Hematopoietic multipotent progenitor cell treated with erythropoietin and hydrocortisone succinate and interleukin-3 and kit ligand, for 8 days (in vitro differentiated cells): ENCODE results near the gene PAF1.
A peak's percentile ranks its signal among the peaks of the same experiment; 100 is the strongest.

Source experiments
- DNase-seq: peaks from one replicate; pipeline ENCODE4 v3.0.0-alpha.2; 2015

The PAF1 gene

DNA sequence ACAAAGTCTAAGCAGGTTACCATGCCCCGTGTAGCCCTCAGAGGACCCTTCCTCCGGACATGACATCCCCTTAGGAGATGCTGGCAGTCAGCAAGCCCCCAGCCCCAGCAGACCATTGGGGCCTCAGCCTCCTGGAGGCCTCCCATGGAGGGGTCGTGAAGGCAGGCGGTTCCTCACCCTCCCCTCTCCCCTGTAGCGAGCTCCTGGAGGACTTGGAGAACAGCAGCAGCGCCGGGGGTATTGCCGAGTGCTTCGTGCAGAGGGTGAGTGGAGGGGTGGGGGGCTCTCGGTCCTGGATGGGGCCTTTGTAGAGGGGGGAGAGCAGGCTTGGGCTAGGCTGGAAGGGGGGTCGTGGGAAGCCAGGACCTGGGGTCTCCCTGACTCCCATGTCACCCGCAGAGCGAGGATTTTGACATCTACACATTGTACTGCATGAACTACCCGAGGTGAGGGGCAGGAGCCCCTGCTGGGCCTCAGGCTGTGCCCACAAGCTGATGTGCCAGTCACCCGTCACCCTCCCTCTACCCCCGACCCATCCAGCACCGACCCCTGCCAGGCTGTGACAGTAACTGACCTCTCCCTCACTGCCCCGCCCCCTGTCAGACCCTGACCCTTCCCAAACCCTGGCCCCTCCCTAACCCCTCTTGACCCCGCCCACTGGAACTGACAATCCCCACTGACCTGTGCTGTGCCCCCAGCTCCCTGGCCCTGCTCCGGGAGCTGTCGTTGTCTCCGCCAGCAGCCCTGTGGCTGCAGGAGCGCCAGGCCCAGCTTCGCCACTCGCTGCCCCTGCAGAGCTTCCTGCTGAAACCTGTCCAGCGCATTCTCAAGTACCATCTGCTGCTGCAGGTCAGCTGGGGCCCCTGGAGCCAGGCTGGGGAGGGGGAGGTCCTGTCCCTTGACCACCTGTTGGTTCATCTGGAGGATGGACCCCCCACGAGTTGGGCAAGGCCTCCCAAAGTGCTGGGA lies 25.5 kb upstream of the PAF1 start:
- DNase-seq: no peak

DNA sequence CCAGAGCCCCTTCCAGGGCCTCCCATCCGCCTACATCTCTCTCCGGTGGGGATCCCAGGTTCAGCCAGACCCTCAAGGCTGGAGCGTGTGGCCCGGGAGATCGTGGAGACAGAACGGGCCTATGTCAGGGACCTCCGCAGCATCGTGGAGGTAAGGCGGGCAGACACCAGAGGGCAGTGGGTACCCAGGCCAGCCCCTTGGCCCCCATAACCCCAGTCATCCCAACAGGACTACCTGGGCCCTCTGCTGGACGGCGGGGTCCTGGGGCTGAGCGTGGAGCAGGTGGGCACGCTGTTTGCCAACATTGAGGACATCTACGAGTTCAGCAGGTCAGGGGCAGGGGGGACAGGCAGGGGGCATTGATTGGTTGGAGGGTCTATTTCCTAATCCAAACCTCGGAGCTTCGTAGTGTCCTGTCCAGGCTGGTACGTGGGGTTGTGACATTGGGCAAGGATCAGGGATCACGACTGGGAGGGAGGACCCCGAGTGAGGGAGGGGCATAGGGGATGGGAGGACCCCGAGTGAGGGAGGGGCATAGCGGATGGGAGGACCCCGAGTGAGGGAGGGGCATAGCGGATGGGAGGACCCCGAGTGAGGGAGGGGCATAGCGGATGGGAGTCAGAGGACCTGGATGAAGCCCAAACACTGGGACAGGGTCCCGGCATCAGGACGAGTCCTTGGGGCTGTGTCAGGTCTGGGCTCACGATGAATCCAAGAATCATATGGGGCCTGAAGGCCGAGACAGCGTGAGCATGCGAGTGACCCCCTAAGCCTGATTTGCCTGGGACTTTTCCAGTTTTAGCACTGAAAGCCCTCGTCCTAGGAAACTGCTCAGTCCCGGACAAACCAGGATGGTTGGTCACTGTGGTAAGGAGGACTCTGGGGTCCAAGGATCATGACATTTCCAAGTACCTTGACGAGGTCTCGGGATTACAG lies 24.5 kb upstream of the PAF1 start:
- no peak for DNase-seq

DNA sequence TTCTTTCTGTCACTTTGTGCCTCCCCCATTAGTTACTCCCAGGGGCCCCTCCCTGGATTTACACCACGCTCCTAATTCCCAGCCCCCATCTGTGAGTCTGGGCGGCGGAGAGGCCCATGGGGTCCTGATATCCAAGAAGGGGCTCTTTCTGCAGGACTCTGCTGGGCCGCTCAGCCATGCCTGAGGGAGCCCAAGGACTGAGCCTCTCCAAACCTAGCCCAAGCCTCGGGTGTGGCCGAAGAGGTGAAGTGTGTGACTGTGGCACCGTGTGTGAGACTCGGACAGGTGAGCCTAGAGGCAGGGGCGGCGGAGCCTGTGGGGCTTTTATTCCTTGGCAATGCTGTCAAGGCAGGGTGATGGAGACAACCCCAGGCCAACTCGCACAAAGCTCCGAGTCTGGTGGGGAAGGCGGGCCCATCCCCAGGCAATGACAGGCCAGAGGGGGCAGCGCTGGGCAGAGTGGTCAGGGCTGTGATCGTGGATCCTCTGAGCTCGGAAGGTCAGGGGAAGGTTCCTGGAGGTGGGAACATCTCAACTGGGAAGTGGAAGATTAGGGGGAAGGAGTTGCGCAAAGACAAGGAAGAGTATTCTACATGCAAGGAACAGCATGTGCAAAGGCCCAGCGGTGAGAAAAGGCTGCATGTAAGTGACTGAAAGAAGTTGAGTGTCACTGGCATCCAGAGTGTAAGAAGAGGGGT lies 23.2 kb upstream of the PAF1 start:
- no peak for DNase-seq

DNA sequence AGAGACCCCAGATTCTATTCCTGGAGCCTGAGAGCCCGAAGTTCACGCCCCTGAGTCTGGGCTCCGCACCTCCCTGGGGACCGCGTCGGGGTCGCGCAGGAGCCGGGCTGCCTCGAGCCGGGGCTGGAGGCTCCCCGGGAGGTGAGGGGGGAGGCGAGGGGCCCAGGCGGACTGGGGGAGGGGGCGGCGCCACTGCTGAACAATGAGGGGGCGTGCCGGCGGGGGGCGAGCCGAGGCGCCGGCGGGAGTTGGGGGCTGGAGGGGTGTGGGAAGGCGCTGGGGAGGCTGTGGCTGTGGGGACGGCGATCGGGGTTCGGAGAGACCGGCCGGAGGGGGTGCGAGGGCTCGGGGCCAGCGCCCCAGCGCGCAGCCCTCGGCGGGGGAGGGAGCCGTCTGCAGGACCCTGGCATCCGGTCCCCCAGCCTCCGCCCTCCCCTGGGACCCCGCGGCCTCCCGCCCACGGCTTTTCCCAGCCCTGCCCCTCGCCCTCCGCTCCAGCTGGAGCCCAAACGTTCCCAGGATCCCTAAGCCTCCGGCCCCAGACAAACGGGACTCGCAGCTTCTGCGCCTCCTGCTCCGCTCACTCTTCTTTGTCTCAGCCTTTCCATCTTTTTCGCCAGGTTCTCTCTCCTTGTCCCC lies 22.5 kb upstream of the PAF1 start:
- no peak for DNase-seq

DNA sequence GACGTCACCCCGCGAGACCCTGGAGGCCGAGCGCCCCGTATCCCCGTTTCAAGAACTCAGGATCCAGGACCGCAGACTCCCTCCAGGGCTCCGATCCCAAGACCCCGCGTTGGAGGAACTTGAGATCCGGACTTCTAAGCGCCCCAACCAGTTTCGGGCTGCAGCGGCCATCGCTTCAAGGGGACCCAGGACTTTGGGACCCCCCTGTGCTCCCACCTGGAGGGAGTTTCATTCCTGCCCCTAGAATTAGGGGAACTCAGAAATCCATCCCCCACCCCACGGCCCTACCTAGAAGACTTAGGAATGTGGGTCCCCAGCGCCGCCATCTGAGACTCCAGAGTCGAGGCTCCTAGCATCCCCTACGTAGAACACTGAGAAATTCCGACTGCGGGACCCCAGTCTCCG lies 22.0 kb upstream of the PAF1 start:
- no peak for DNase-seq

DNA sequence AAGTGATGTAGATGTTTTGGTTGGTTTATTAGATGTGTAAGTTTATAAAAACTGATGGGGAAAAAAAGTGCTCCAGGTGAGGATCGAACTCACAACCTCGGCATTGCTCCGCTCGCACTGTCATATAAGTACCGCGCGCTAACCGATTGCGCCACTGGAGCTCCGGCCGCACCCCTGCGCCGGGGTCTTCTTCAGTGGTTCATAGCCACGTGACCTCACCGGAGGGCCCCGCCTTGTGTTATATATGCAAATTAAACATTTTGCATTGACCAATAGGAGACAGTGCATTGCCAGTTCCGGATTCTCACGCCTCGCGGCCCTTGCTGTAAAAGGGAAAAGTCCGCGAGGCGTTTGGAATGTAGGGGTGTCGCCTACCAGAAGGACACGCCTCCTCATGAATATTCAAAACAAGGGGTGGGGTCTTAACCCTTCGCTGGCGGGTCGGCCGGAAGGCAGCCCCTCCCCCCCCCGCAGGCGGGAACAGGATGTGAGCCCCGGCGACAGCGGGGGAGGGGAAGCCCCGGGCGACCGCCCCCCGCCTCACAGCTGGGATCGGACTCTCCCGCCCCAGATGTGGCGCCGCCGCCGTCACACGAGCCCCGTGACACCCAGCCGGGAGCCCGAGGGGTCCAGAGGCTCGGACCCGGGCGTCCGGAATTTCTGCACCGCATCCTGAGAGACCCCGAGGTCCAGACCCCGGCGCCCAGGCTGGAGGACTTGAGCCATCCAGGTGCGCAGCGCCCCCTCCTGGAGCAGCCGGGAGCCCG lies 21.4 kb upstream of the PAF1 start, which contains the start of gene PLEKHG2:
Gene PLEKHG2 (plus strand): TSS at position 570 of the 767 bp plus-strand sequence. CDS start 1,418 bp downstream, outside the sequence.
- peak; percentile 99 for DNase-seq

DNA sequence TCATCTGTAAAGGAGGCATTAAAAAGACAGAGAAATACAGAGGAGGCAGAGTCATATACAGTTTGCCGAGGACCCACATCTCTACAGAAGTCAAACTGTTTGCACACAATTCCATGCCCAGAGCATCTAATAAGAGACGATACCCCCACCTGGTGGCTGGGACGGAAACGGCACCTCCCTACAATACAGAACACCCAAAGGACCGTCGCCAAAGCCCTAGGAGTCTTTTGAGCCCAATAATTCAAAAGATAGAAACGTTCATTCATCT lies 20.9 kb upstream of the PAF1 start:
- DNase-seq: peak; percentile 95

DNA sequence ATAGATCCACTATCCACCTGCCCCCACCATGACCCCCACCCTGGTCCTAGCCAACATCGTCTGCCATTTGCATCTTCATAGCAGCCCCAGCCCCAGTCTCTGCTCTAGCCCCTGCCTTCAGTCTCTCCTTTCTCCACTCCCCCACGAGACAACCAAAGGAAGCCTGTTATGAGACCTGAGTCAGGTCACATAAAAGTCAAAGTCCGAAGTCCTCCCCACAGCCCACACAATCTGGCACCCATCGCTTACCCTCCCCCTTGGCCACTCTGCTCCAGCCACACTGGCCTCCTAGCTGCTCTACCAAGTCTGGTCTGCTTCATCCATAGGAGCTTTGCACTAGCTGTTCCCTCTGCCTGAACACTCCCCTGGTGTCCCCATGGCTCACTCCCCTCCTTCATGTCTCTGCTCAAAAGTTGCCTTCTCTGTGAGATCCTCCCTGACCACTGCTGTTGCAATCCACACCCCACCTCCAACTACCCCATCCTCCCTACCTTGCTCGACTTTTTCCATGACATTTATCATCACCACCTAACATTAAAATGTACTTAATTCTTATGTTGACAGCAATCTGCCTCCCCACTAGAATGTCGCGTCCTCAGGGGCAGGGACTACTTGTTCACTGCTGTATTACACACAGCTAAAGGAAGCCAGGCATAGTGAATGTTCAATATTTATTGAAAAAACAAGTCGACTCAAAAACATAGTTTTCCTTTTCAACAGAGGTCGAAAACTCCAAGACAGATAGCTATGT lies 20.4 kb upstream of the PAF1 start:
- DNase-seq: no peak

DNA sequence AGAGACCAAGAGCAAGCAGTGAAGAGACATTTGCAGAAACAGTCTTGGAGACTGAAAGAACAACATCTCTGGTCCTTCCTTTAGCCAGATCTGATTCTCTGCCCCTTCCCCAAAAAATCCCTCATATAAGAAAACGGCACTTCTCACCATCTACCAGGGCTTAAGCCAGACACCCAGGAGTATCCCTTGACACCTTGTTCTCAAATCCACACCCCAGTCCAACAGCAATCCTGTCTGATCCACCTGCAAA lies 19.9 kb upstream of the PAF1 start:
- DNase-seq: no peak

DNA sequence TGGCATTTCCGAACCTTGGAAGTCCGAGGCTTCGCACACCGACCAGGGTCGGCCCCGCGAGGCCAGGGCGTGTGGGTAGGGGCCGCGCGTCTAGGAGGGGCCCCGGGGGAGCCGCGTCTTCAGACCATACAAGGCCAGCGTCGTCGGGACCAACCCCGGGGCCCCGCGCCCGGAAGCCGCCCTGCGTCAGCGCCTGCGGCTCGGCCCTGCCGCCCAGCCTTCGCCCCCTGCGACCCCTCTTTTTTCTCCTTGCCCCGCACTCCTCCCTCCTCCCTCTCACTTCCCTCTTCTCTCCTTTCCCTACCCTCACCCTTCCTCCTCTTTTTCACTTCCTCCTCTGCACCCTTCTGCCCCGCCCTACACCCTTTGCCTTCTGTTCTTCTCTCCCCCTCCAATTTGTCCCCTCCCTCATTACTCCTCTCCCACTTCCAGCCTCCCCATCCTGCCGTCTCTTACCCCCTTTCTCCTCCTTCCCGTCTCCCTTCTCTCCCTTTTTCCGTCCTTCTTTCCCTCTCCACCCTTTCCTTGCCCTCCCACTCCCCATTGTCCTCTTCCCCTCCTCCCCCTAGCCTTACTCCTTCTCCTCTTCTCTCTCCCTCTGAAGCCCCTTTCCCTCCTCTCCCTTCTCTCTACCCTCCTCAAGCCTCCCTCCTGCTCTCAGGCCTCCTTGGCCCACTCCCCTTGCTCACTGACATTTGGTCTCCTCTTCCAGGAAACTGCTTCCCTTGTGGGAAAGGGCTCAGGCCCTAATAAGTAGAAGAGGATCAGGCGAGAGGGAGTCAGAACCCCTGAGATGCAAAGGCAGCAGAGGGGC lies 19.3 kb upstream of the PAF1 start:
- DNase-seq: no peak

DNA sequence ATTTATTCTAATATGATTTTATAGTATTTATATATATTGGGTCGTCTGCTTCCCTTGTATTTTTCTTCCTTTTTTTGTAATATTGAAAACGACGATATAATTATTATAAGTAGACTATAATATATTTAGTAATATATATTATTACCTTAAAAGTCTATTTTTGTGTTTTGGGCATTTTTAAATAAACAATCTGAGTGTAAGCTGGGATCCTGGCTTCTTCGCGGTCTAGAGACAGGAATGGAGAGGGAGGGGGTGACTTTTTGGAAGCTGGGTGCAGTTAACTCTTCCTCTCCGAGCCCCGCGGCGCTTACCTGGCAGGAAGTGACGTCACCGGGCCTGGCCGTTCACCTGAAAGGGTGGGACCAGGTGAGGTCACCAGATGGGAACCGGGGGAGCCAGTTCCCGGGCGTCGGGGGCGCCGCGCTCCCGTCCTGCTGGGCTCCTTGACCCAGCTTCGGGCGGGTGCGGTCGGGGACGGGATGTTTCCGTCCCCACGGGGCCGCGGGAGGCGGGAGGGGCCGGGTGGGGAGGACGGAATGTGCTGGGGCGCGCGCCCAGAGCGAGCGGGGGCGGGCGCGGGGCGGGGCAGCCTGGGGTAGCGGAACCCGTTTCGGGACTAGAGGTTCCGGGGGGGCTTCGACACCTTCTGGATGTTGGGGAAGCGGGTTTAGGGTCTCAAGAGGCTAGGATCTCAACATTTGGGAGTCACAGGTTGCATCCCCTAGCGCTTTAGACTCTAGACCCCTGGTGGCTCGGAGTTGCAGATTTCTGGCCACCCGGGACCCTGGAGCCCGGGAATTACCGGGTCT lies 18.5 kb upstream of the PAF1 start:
- DNase-seq: peak; percentile 51

DNA sequence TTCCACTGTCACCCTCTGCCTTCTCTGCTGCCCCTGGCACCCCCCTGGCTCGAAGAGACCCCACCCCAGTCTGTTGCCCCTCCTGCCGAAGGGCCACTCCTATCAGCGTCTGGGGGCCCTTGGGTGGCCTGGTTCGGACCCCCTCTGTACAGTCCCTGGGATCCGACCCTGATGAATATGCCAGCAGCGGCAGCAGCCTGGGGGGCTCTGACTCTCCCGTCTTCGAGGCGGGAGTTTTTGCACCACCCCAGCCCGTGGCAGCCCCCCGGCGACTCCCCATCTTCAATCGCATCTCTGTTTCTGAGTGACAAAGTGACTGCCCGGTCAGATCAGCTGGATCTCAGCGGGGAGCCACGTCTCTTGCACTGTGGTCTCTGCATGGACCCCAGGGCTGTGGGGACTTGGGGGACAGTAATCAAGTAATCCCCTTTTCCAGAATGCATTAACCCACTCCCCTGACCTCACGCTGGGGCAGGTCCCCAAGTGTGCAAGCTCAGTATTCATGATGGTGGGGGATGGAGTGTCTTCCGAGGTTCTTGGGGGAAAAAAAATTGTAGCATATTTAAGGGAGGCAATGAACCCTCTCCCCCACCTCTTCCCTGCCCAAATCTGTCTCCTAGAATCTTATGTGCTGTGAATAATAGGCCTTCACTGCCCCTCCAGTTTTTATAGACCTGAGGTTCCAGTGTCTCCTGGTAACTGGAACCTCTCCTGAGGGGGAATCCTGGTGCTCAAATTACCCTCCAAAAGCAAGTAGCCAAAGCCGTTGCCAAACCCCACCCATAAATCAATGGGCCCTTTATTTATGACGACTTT lies 17.7 kb upstream of the PAF1 start:
- DNase-seq: no peak

DNA sequence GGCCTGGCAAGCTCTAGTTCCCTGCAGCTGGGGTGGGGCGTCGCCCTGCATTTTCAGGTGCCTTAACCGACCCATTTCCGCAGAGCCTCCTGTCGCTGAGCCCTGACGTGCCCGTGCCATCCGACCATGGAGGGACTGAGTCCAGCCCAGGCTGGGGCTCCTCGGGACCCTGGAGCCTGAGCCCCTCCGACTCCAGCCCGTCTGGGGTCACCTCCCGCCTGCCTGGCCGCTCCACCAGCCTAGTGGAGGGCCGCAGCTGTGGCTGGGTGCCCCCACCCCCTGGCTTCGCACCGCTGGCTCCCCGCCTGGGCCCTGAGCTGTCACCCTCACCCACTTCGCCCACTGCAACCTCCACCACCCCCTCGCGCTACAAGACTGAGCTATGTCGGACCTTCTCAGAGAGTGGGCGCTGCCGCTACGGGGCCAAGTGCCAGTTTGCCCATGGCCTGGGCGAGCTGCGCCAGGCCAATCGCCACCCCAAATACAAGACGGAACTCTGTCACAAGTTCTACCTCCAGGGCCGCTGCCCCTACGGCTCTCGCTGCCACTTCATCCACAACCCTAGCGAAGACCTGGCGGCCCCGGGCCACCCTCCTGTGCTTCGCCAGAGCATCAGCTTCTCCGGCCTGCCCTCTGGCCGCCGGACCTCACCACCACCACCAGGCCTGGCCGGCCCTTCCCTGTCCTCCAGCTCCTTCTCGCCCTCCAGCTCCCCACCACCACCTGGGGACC lies 16.9 kb upstream of the PAF1 start:
- DNase-seq: peak; percentile 56

DNA sequence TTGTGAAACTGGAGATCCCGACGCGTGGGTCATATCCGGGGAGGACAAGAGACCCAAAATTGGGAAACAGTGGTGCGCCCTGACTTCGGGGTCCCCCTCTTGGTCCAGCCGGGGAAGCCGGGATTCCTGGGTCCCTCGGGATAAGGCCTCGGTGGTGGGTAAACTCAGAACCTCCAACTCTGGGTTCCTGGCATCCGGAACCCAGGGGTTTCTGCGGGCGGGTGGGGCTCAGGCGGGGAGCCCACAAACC lies 16.4 kb upstream of the PAF1 start:
- DNase-seq: no peak

DNA sequence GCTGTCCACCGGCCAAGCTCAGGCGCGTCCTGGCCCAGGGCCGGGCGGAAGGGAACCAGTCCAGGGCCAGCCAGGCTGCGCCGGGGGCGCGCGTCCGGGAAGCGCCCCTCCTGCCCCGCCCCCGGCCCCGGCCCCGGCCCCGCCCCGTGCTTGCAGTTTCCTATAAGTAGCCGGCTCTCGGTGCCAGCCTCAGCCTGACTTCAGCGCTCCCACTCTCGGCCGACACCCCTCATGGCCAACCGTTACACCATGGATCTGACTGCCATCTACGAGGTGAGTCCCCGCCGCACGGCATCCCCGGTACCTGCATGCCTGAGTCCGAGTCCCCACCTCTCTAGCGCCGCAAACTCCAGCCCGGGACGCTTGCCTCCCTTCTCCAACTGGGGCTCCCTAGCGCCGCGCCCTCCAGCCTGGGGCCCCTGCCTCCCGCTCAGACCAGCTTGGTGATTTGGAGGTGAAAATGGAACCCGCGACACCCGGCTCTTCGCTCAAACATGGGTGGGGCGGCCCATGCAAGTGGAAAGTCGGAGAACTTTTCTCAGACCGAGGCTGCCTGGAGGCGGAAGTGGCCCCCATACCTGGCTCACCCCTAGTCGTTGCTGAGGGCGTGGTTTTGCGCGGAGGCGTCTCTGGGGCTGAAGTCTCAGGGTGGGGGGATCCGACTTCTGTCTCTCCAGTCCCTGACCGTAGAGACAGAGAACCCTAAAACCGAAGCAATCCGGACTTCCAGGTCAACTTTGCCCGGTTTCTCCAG lies 15.9 kb upstream of the PAF1 start, which contains the start of gene ZFP36:
Gene ZFP36 (plus strand): TSS at position 192 of the 754 bp plus-strand sequence. CDS start 58 bp downstream, at position 250.
- peak; percentile 80 for DNase-seq

DNA sequence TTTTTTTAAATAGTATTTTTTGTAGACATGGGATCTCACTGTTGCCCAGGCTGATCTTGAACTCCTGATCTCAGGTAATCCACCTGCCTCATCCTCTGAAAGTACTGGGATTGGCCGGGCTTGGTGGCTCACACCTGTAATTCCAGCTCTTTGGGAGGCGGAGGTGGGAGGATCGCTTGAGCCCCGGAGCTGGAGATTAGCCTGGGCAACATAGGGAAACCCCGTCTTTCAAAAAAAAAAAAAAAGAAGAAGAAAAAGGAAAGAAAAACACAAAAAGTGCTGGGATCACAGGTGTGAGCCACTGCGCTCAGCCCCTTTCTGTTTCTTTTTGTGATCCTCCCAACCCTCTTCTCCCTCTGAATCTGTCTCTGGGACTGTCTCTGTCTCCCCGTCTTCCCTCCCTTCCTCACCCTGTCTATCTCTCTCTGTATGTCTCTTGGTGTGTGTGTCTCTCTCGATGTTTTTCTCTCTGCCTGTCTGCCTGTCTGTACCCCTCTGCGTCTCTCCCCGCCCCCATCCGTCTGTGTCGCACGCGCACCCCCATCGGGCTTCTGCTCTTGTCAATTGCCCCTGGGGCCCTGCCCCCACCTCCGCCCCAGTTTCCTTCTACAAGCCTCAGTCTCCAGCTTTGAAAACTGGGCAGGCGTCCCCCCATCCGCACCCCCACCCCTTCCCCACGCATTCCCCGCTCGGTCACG lies 15.2 kb upstream of the PAF1 start:
- peak; percentile 65 for DNase-seq
